Heart right ventricle (tissue), 16 donors: ENCODE data around the gene SKAP1. TPM values are rescaled to one million over a fixed set of nuclear protein-coding genes. Genes with fewer than 3 reads are reported as not detected.

Experiments
- ATAC-seq, 8 donors: fragments of 200-7000 bp; cut with Tn5 transposase; one replicate each; pipeline ENCODE4 v1.9.1; 2020; ENCODE audit warnings: mild to moderate bottlenecking in 8 of 8, moderate library complexity in 8 of 8, moderate number of reproducible peaks in 1 of 8
- DNase-seq, 2 donors: peaks; one replicate each; pipeline ENCODE4 v3.0.0-alpha.2; 2020
- H3K27ac ChIP-seq, 10 donors: fragments of 200-600 bp; sonication (generic) in 2 of 10; one replicate each; pipeline versions ENCODE4 v1.5.0 to v1.8.0; 2020 to 2022; ENCODE audit warnings: mild to moderate bottlenecking in 3 of 10
- H3K27me3 ChIP-seq, 7 donors: fragments of 200-600 bp; one replicate each; pipeline ENCODE4 v1.8.0; 2021 to 2022; ENCODE audit warnings: mild to moderate bottlenecking in 2 of 7
- H3K36me3 ChIP-seq, 9 donors: fragments of 200-600 bp; sonication (generic) in 1 of 9; one replicate each; pipeline versions ENCODE4 v1.5.0 to v1.8.0; 2020 to 2022; ENCODE audit warnings: mild to moderate bottlenecking in 2 of 9
- H3K4me1 ChIP-seq, 9 donors: fragments of 200-600 bp; sonication (generic) in 1 of 9; one replicate each; pipeline versions ENCODE4 v1.5.0 to v1.8.0; 2020 to 2022; ENCODE audit warnings: mild to moderate bottlenecking in 4 of 9
- H3K4me3 ChIP-seq, 10 donors: fragments of 200-600 bp; sonication (generic) in 2 of 10; one replicate each; pipeline versions ENCODE4 v1.5.0 to v1.8.0; 2020 to 2022; ENCODE audit warnings: mild to moderate bottlenecking in 7 of 10, moderate library complexity in 2 of 10
- H3K9me3 ChIP-seq, 11 donors: fragments of 200-600 bp in 10 of 11; sonication (generic) in 2 of 11; one replicate each; pipeline versions ENCODE4 v1.5.0 to v1.8.0; 2013 to 2022; ENCODE audit warnings: mild to moderate bottlenecking in 2 of 11, control low read depth in 1 of 11, moderate library complexity in 1 of 11
- WGBS, 2 donors: extraction: QIAGEN DNeasy Blood & Tissue Kit; methylation state at CpG; one replicate each; pipeline ENCODE4 v1.1.7; 2013; ENCODE audit warnings: inconsistent platforms in 1 of 2; 5-methylcytosine and 5-hydroxymethylcytosine counted together
- intact Hi-C, 10 donors: fragments of 100-400 bp; cut with DNase I; formaldehyde crosslinking; loops; one replicate each; pipeline versions ENCODE4 v1.11.1 to v1.14.2; 2022
- polyA plus RNA-seq, 2 donors: library from polyadenylated mRNA; stranded (reverse); fragments of 200-250 nt; gene quantifications; one replicate each; pipeline ENCODE4 v1.2.3, GENCODE V29; 2013
- total RNA-seq, 10 donors: library from RNA; stranded (reverse); fragmentation: NEBNext Ultra II Directional in 3 of 10; extraction: Animal tissue kit (Norgen Biotek cat#: 25700) in 3 of 10; gene quantifications; one replicate each; pipeline versions ENCODE4 v1.2.1 to v1.2.4, GENCODE V29; 2021 to 2023
- TF ChIP-seq, protein P1 (sequence below), 9 donors: fragments of 200-600 bp; sonication (generic) in 2 of 9; IDR thresholded peaks; one replicate each; pipeline versions ENCODE4 v1.5.0 to v1.8.0; 2021 to 2022; ENCODE audit warnings: antibody characterized with exemption in 9 of 9, mild to moderate bottlenecking in 5 of 9, moderate library complexity in 1 of 9
- donor health status: Arrhythmogenic right ventricular cardiomyopathy.
- donor health status: ischemic (EF 13 %, LVEDD 7.1; RV severe dilation, severe dysfunction).
- donor health status: healthy with polysubstance abuse.
- donor health status: DM: no; HTN: yes; CAD: no.
- donor health status: DM: no; HTN: no; CAD: no.
- donor health status: ischemic (EF 25% LVEDD 6.9; RV normal size, moderate dysfunction).
- donor health status: ischemic (EF 25% LVEDD 5.7; RV mildly dilated, moderate dysfunction).
- donor health status: healthy.
- donor health status: DM: yes; HTN: yes; CAD: no.
- donor health status: Ischemic cardiomyopathy.
- donor health status: ischemic (EF 35%, LVEDD 5.7; RV mildly dilated, moderate dysfunction).
- donor health status: nonischemic (EF 11% LVEDD 7.7; RV severe dilation, severe dysfunction).
- donor health status: DM: yes; HTN: yes; CAD: no.
- donor health status: PGD.
- donor health status: ischemic (EF 29% LVEDD 5.4; RV normal size, mild dysfunction).
- donor health status: nonischemic (EF 23%, LVEDD 6.1; RV moderate dilation, normal function).

SKAP1 gene
- total and polyA plus RNA-seq, 12 donors = 0.33 to 1.7 (median 0.75) TPM; not detected in 5

DNA sequence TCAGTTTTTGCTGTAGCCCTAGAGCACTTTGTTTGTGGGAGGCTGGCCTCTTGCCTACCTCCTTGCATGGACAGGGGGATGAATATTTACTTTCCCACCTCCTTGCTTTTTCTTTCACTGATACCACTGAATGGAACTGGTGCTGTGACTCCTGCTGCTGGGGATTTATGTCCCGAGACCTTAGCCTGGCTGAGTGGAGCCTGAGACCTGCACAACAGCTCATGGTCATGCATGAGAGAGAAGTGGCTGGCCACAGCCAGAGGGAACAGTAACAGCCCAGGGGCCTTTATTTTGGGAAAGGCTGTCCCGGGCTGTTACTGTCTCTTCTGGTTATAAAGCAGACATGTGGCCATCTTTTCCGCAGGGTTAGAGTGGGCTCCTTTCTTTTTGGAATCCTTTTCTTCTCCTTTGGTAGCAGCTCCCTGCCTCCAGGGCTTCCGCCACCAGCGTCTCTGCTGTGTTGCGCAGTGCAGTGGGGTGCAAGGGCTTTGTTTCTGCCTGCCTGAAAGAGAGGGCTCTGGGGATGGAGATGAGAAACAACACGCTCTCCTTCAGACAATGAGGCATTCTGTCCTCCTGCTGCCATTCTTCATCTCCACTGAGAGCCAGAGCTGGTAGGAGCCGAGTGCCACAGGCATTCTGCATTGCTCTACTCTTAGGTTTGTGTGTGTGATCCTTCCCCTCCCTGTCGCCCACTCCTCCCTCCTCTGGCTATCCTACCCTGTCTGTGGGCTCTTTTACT, 307.9 kb downstream of the SKAP1 start:
- H3K27ac ChIP-seq = no peak overlapping the region
- ATAC-seq (no peak), DNase-seq (no peak)
- peaks cover 0 to 6% (median 0%) of the 10 kb centered on the region in 9 donors for H3K4me1 ChIP-seq
- H3K36me3 ChIP-seq = peaks cover 0 to 95% (median 38%) of the 10 kb centered on the region in 9 donors
- H3K27me3 ChIP-seq = no peaks in the 10 kb centered on the region
- 87 to 91% methylated on average over 9 of the region's 9 CpGs for WGBS, 2 donors
- TF ChIP-seq, protein P1, sequence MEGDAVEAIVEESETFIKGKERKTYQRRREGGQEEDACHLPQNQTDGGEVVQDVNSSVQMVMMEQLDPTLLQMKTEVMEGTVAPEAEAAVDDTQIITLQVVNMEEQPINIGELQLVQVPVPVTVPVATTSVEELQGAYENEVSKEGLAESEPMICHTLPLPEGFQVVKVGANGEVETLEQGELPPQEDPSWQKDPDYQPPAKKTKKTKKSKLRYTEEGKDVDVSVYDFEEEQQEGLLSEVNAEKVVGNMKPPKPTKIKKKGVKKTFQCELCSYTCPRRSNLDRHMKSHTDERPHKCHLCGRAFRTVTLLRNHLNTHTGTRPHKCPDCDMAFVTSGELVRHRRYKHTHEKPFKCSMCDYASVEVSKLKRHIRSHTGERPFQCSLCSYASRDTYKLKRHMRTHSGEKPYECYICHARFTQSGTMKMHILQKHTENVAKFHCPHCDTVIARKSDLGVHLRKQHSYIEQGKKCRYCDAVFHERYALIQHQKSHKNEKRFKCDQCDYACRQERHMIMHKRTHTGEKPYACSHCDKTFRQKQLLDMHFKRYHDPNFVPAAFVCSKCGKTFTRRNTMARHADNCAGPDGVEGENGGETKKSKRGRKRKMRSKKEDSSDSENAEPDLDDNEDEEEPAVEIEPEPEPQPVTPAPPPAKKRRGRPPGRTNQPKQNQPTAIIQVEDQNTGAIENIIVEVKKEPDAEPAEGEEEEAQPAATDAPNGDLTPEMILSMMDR (IDR thresholded peaks at IDR 0.05) = no peak
- H3K4me3 ChIP-seq = no peak overlapping the region
- H3K9me3 ChIP-seq = no peaks in the 10 kb centered on the region
- intact Hi-C loops = loop anchor here in 1 of 10 donors (5.0 kb wide), 1 partner anchor 35 kb away; no protein-coding TSS in a partner anchor

DNA sequence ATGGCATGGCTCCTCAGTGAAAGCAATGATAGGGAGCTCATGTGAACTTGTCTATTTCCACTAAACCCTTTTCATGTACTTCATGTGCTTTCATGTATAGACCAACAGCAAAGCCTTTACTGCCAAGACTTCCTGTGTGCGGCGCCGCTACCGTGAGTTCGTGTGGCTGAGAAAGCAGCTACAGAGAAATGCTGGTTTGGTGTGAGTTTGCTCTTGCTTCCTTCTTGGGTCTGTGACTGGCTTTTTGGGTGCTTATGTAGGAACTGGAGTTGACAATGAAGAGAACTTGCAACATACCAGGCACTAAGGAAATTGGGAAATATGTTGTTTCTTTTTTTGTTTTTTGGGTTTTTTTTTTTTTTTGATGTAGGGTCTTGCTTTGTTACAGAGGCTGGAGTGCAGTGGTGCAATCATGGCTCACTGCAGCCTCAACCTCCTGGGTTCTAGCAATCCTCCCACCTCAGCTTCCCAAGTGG, 316.8 kb downstream of the SKAP1 start:
- H3K36me3 ChIP-seq = peaks cover 0 to 64% (median 18%) of the 10 kb centered on the region in 9 donors
- ATAC-seq (peak in 4 of 8 donors; percentile 34 to 58 (median 54)), DNase-seq (no peak)
- no peak overlapping the region for H3K4me3 ChIP-seq
- intact Hi-C loops = no loop called here
- peak overlapping the region in 2 of 10 donors; percentile 11 to 87 for H3K27ac ChIP-seq
- no peaks in the 10 kb centered on the region for H3K27me3 ChIP-seq
- TF ChIP-seq, protein P1 (IDR thresholded peaks at IDR 0.05) = no peak
- 85 to 87% methylated on average over 5 of the region's 5 CpGs for WGBS, 2 donors
- H3K9me3 ChIP-seq = no peaks in the 10 kb centered on the region
- H3K4me1 ChIP-seq = peaks cover 0 to 57% (median 27%) of the 10 kb centered on the region in 9 donors

DNA sequence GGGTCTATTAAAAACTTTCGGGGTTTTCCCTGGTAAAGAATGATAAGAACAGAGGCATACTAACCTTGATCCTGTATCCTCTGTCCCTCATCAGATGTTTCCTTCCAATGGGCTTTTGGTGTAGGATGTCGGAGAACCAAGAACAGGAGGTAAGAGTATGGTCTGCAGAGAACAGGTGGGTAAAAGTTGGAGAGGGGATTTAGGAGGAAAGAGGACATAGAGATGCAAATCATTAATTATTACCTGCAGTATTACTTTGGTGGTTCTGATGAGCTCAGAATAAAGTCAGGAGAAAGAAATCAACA, 318.1 kb downstream of the SKAP1 start:
- Histone ChIP-seq H3K36me3 (peaks cover 0 to 51% (median 9%) of the 10 kb centered on the region in 9 donors), H3K4me1 (peaks cover 0 to 61% (median 30%) of the 10 kb centered on the region in 9 donors), H3K27me3 (no peaks in the 10 kb centered on the region), H3K27ac (peak overlapping the region in 1 of 10 donors; percentile 87), H3K4me3 (no peak overlapping the region), H3K9me3 (no peaks in the 10 kb centered on the region)
- TF ChIP-seq, protein P1 (IDR thresholded peaks at IDR 0.05) = no peak
- intact Hi-C loops = no loop called here
- WGBS, 2 donors = 69 to 77% methylated on average over 2 of the region's 2 CpGs
- no peak for ATAC-seq
- DNase-seq = no peak

DNA sequence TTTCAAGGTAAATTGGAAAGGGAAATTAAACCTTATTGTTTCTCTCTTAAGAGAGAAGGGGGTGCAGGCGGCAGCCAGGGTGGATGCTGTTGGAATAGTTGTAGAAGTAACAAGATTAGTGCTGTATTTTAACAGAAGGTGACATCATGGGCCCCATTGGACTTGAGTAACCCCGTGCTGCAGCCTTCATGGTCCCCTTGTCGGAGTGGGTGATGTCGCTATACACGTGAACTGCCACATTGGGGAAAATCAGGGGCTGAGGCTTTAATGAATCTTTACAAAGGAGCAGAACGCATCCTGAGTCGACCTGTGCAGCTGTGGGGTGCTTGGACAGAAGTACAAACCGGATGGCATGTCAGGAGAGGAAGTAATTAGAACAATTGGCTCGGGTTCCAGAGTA, 319.3 kb downstream of the SKAP1 start:
- 70 to 74% methylated on average over 9 of the region's 9 CpGs for WGBS, 2 donors
- Histone ChIP-seq H3K27ac (peak overlapping the region in 2 of 10 donors; percentile 41 to 45), H3K4me1 (peaks cover 0 to 70% (median 30%) of the 10 kb centered on the region in 9 donors), H3K27me3 (no peaks in the 10 kb centered on the region), H3K4me3 (peak overlapping the region in 1 of 10 donors; percentile 7), H3K9me3 (no peaks in the 10 kb centered on the region), H3K36me3 (peaks cover 0 to 39% (median 9%) of the 10 kb centered on the region in 9 donors)
- TF ChIP-seq, protein P1 (IDR thresholded peaks at IDR 0.05) = no peak
- intact Hi-C loops = no loop called here
- ATAC-seq = no peak
- DNase-seq = no peak
